Fibroblast of lung (primary cell): ENCODE measurements around the gene FBN1. TPM values are rescaled to one million over a fixed set of nuclear protein-coding genes. Genes with fewer than 3 reads are reported as not detected.

Experiments used
- DNase-seq, 2 donors: peaks; one replicate each; pipeline versions ENCODE4 v3.0.0 to v3.0.0-alpha.2; 2010; ENCODE audit warnings: low read depth in 2 of 2
- H2AFZ ChIP-seq: 2 replicates; pipeline ENCODE4 v1.5.1; 2012; ENCODE audit warnings: low read length, control low read depth, inconsistent platforms
- H3K27ac ChIP-seq: 2 replicates; pipeline ENCODE4 v1.5.1; 2011; ENCODE audit warnings: low read length, control low read depth; ENCODE audit not compliant: insufficient read depth
- H3K27me3 ChIP-seq: 2 replicates; pipeline ENCODE4 v1.5.1; 2011; ENCODE audit warnings: mild to moderate bottlenecking, low read length; ENCODE audit not compliant: control insufficient read depth, insufficient read depth
- H3K36me3 ChIP-seq: 2 replicates; pipeline ENCODE4 v1.5.1; 2011; ENCODE audit warnings: low read length; ENCODE audit not compliant: control insufficient read depth, insufficient read depth
- H3K4me1 ChIP-seq: 2 replicates; pipeline ENCODE4 v1.5.1; 2011; ENCODE audit warnings: low read length; ENCODE audit not compliant: control insufficient read depth, insufficient read depth; ENCODE audit errors: extremely low read depth
- H3K4me2 ChIP-seq: 2 replicates; pipeline ENCODE4 v1.5.1; 2011; ENCODE audit warnings: low read length, control low read depth; ENCODE audit not compliant: insufficient read depth; ENCODE audit errors: extremely low read depth
- H3K4me3 ChIP-seq, 4 experiments: fragments of 200-600 bp in 1 of 4; sonication (generic) in 1 of 4; replicated peaks in 1 of 4; 2 replicates each; pipeline ENCODE4 v1.5.1; 2011 to 2016; ENCODE audit warnings: low read length in 4 of 4, low read depth in 3 of 4, mild to moderate bottlenecking in 3 of 4, control low read depth in 2 of 4, inconsistent platforms in 1 of 4, mixed read lengths in 1 of 4; ENCODE audit not compliant: insufficient read depth in 1 of 4; ENCODE audit errors: control extremely low read depth in 1 of 4
- H3K79me2 ChIP-seq: 2 replicates; pipeline ENCODE4 v1.5.1; 2012; ENCODE audit warnings: mild to moderate bottlenecking, low read length, inconsistent platforms; ENCODE audit not compliant: control insufficient read depth, insufficient read depth
- H3K9ac ChIP-seq: 2 replicates; pipeline ENCODE4 v1.5.1; 2011; ENCODE audit warnings: mild to moderate bottlenecking, low read length, control low read depth; ENCODE audit not compliant: insufficient read depth
- H3K9me3 ChIP-seq: 2 replicates; pipeline ENCODE4 v1.5.1; 2012; ENCODE audit warnings: low read depth, low read length; ENCODE audit not compliant: control insufficient read depth, insufficient read depth
- H4K20me1 ChIP-seq: 2 replicates; pipeline ENCODE4 v1.5.1; 2011; ENCODE audit warnings: low read length; ENCODE audit not compliant: control insufficient read depth, insufficient read depth; ENCODE audit errors: extremely low read depth
- EZH2 ChIP-seq: IDR thresholded peaks from 2 replicates; pipeline ENCODE4 v1.5.1; 2012; ENCODE audit warnings: low read length, control low read depth, mild to moderate bottlenecking; ENCODE audit errors: missing control alignments
- polyA plus RNA-seq, 2 donors: library from polyadenylated mRNA; depleted of rRNA in 1 of 2; stranded (reverse) in 1 of 2; unstranded in 1 of 2; fragments of >200 nt; gene quantifications; 2 replicates each; pipeline ENCODE4 v1.2.1, GENCODE V29; 2011 to 2012; ENCODE audit warnings: missing spikeins in 1 of 2
- total RNA-seq: library from RNA; depleted of rRNA; stranded (reverse); fragments of >200 nt; gene quantifications from 2 replicates; pipeline ENCODE4 v1.2.1, GENCODE V29; 2014
- TF ChIP-seq, protein P1 (sequence below), 2 donors: IDR thresholded peaks in 1 of 2; conservative IDR thresholded peaks in 1 of 2; 1 replicate in 1 of 2; 2 replicates in 1 of 2; pipeline ENCODE4 v1.5.1; 2011 to 2012; ENCODE audit warnings: low read length in 2 of 2, control low read depth in 1 of 2, inconsistent platforms in 1 of 2, low read depth in 1 of 2, mild to moderate bottlenecking in 1 of 2

Gene FBN1
- total and polyA plus RNA-seq, 2 donors (not counting 1 experiment from before 2014, with no cell fraction given): 368 to 446 TPM

- Histone ChIP-seq H4K20me1 (no peaks in the 10 kb centered on the region), H3K36me3 (peaks cover 3% of the 10 kb centered on the region), H3K79me2 (peaks cover 25% of the 10 kb centered on the region), H3K4me2 (no peak overlapping the region), H2AFZ (no peak overlapping the region), H3K4me1 (no peaks in the 10 kb centered on the region), H3K27me3 (no peaks in the 10 kb centered on the region), H3K4me3 (no peak overlapping the region), H3K9ac (no peak overlapping the region), H3K9me3 (no peaks in the 10 kb centered on the region), H3K27ac (no peak overlapping the region)
- no peak for DNase-seq
- TF ChIP-seq EZH2: no peak
- TF ChIP-seq, protein P1, sequence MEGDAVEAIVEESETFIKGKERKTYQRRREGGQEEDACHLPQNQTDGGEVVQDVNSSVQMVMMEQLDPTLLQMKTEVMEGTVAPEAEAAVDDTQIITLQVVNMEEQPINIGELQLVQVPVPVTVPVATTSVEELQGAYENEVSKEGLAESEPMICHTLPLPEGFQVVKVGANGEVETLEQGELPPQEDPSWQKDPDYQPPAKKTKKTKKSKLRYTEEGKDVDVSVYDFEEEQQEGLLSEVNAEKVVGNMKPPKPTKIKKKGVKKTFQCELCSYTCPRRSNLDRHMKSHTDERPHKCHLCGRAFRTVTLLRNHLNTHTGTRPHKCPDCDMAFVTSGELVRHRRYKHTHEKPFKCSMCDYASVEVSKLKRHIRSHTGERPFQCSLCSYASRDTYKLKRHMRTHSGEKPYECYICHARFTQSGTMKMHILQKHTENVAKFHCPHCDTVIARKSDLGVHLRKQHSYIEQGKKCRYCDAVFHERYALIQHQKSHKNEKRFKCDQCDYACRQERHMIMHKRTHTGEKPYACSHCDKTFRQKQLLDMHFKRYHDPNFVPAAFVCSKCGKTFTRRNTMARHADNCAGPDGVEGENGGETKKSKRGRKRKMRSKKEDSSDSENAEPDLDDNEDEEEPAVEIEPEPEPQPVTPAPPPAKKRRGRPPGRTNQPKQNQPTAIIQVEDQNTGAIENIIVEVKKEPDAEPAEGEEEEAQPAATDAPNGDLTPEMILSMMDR (conservative IDR thresholded peaks at IDR 0.05 in 1 of 2, IDR thresholded peaks at IDR 0.05 in 1 of 2; ENCODE audit: low read depth in 1 of 2, low read length in 2 of 2): no peak
Observed at GRCh38 chr15:48574187-48574586, 71.3 kb downstream of the FBN1 start.

- H3K27me3 ChIP-seq: no peaks in the 10 kb centered on the region
- no peaks in the 10 kb centered on the region for H3K9me3 ChIP-seq
- H3K27ac ChIP-seq: no peak overlapping the region
- peaks cover 25% of the 10 kb centered on the region for H3K79me2 ChIP-seq
- H3K4me3 ChIP-seq: no peak overlapping the region
- no peak overlapping the region for H3K4me2 ChIP-seq
- H2AFZ ChIP-seq: no peak overlapping the region
- H3K9ac ChIP-seq: no peak overlapping the region
- TF ChIP-seq EZH2: no peak
- TF ChIP-seq, protein P1 (conservative IDR thresholded peaks at IDR 0.05 in 1 of 2, IDR thresholded peaks at IDR 0.05 in 1 of 2; ENCODE audit: low read depth in 1 of 2, low read length in 2 of 2): no peak
- DNase-seq: no peak
- no peaks in the 10 kb centered on the region for H4K20me1 ChIP-seq
- H3K4me1 ChIP-seq: no peaks in the 10 kb centered on the region
- H3K36me3 ChIP-seq: peaks cover 3% of the 10 kb centered on the region
Observed at GRCh38 chr15:48573780-48574179, 71.7 kb downstream of the FBN1 start.

DNA sequence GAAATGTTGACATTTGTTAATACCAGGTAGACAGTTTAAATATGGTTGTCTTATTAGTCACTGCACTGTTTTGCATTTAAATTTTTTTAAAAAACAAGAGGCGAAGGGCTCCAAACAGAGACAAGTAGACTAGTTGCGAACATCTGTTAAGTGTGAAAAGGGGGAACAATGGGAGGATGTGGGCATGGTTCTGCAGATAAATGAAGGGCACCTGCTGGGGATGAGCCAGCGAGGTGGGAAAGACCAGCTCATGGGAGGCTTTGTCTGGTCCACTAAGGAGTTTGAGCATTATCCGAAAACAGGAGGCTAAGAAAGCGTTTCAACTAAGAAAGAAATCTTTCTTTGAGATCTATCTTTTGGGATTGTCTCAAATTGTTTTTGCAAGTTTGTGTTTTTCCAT is 72.7 kb downstream of the FBN1 start:
- H3K4me2 ChIP-seq: no peak overlapping the region
- H3K27ac ChIP-seq: no peak overlapping the region
- H3K4me3 ChIP-seq: no peak overlapping the region
- H4K20me1 ChIP-seq: no peaks in the 10 kb centered on the region
- H2AFZ ChIP-seq: no peak overlapping the region
- H3K27me3 ChIP-seq: no peaks in the 10 kb centered on the region
- no peaks in the 10 kb centered on the region for H3K9me3 ChIP-seq
- no peaks in the 10 kb centered on the region for H3K4me1 ChIP-seq
- H3K9ac ChIP-seq: no peak overlapping the region
- TF ChIP-seq, protein P1 (conservative IDR thresholded peaks at IDR 0.05 in 1 of 2, IDR thresholded peaks at IDR 0.05 in 1 of 2; ENCODE audit: low read depth in 1 of 2, low read length in 2 of 2): no peak
- no peak for TF ChIP-seq EZH2
- no peak for DNase-seq
- peaks cover 3% of the 10 kb centered on the region for H3K36me3 ChIP-seq
- peaks cover 20% of the 10 kb centered on the region for H3K79me2 ChIP-seq
